CD4-positive, alpha-beta T cell (primary cell): ENCODE results near the gene DMKN. TPM values are rescaled to one million over a fixed set of nuclear protein-coding genes. Genes with fewer than 3 reads are reported as not detected.

Experiments
- ATAC-seq: fragments of 200-7000 bp; cut with Tn5 transposase; one replicate; pipeline ENCODE4 v1.10.0; 2022; ENCODE audit warnings: mild to moderate bottlenecking; ENCODE audit not compliant: poor library complexity
- CTCF ChIA-PET: fragments of 350-600 bp; sonication (Branson Sonifier 250); formaldehyde crosslinking; loops from one replicate; lab custom pipeline; 2021; ENCODE audit warnings: antibody characterized with exemption, inconsistent platforms; lab: Charles Lee
- POLR2A ChIA-PET: fragments of 350-600 bp; sonication (Branson Sonifier 250); formaldehyde crosslinking; loops from one replicate; lab custom pipeline; 2021; ENCODE audit warnings: antibody characterized with exemption, inconsistent platforms; lab: Charles Lee
- DNase-seq, 14 experiments: peaks; one replicate each; pipeline ENCODE4 v3.0.0-alpha.2; 2013 to 2020; ENCODE audit warnings: mixed read lengths in 2 of 14
- H3K27ac ChIP-seq, 2 donors: one replicate each; pipeline versions ENCODE4 v1.5.1 to v1.7.0; 2013; ENCODE audit warnings: low read length in 2 of 2, low read depth in 1 of 2, mild to moderate bottlenecking in 1 of 2
- H3K27me3 ChIP-seq, 2 experiments: 1 replicate in 1 of 2; 2 replicates in 1 of 2; pipeline versions ENCODE4 v1.6.1 to v1.7.0; 2013; ENCODE audit warnings: low read length in 2 of 2, control low read depth in 1 of 2, mild to moderate bottlenecking in 1 of 2, moderate library complexity in 1 of 2; ENCODE audit not compliant: insufficient read depth in 2 of 2, control insufficient read depth in 1 of 2
- H3K36me3 ChIP-seq: one replicate; pipeline ENCODE4 v1.6.1; 2013; ENCODE audit warnings: low read length, control low read depth; ENCODE audit not compliant: insufficient read depth
- H3K4me1 ChIP-seq: one replicate; pipeline ENCODE4 v1.6.1; 2013; ENCODE audit warnings: low read length, control low read depth; ENCODE audit not compliant: insufficient read depth
- H3K4me3 ChIP-seq: one replicate; pipeline ENCODE4 v1.5.1; 2013; ENCODE audit warnings: mild to moderate bottlenecking, low read length, moderate library complexity
- H3K9me3 ChIP-seq, 2 experiments: 1 replicate in 1 of 2; 2 replicates in 1 of 2; pipeline versions ENCODE4 v1.6.1 to v1.7.0; 2013; ENCODE audit warnings: low read length in 2 of 2, mild to moderate bottlenecking in 2 of 2, control low read depth in 1 of 2, moderate library complexity in 1 of 2; ENCODE audit not compliant: control insufficient read depth in 1 of 2, insufficient read depth in 1 of 2
- H3K27ac Mint-ChIP-seq: one replicate; pipeline ENCODE4 v1.8.0; 2020; ENCODE audit warnings: mixed read lengths
- H3K27me3 Mint-ChIP-seq: one replicate; pipeline ENCODE4 v1.8.0; 2021; ENCODE audit warnings: mixed read lengths
- H3K36me3 Mint-ChIP-seq: one replicate; pipeline ENCODE4 v1.8.0; 2021; ENCODE audit warnings: low read depth, mixed read lengths
- H3K4me1 Mint-ChIP-seq: one replicate; pipeline ENCODE4 v1.8.0; 2021; ENCODE audit warnings: low read depth, mixed read lengths
- H3K4me3 Mint-ChIP-seq: one replicate; pipeline ENCODE4 v1.8.0; 2020; ENCODE audit warnings: mild to moderate bottlenecking, mixed read lengths
- H3K9me3 Mint-ChIP-seq: one replicate; pipeline ENCODE4 v1.8.0; 2020; ENCODE audit warnings: mixed read lengths
- intact Hi-C, 2 experiments: fragments of 100-400 bp; cut with DNase I in 1 of 2; cut with micrococcal nuclease in 1 of 2; formaldehyde crosslinking; loops; one replicate each; pipeline versions ENCODE4 v1.15.1 to v1.9.0; 2023 to 2025; cut with DNase I, micrococcal nuclease
- total RNA-seq, 174 experiments: library from RNA in 2 of 174; stranded (reverse) in 2 of 174; gene quantifications; one replicate each; pipeline ENCODE4 v1.2.3 and lab custom pipeline; 2021 to 2026
- TF ChIP-seq, protein P1 (sequence below): fragments of 200-600 bp; IDR thresholded peaks from one replicate; pipeline ENCODE4 v1.8.0; 2022; ENCODE audit warnings: antibody characterized with exemption, mild to moderate bottlenecking

Gene DMKN
- total RNA-seq, 2 experiments from 2014 or later = not detected

DNA sequence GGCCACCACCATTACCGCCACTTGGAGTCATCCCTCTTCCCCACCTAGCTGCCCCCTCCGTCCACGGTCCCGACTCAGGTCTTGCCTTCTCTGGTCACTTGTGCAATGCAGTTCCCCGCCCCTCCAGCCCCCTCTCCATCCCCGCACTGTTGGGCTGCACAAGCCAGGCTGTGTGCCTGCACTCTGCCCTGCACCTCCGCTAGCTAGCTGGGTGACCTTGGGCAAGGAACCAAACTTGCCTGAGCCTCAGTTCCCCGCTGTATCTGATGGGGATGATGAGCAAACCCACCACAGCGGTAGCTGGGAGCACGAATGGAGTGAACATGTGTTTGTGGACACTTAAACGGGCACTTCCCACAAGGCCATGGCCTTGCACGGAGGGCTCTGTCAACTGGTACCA lies 26.4 kb upstream of the DMKN start:
- H3K9me3 Mint-ChIP-seq = no peaks in the 10 kb centered on the region
- H3K4me3 Mint-ChIP-seq = no peak overlapping the region
- TF ChIP-seq, protein P1, sequence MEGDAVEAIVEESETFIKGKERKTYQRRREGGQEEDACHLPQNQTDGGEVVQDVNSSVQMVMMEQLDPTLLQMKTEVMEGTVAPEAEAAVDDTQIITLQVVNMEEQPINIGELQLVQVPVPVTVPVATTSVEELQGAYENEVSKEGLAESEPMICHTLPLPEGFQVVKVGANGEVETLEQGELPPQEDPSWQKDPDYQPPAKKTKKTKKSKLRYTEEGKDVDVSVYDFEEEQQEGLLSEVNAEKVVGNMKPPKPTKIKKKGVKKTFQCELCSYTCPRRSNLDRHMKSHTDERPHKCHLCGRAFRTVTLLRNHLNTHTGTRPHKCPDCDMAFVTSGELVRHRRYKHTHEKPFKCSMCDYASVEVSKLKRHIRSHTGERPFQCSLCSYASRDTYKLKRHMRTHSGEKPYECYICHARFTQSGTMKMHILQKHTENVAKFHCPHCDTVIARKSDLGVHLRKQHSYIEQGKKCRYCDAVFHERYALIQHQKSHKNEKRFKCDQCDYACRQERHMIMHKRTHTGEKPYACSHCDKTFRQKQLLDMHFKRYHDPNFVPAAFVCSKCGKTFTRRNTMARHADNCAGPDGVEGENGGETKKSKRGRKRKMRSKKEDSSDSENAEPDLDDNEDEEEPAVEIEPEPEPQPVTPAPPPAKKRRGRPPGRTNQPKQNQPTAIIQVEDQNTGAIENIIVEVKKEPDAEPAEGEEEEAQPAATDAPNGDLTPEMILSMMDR = no peak
- peaks cover 0 to 2% of the 10 kb centered on the region in 2 experiments for H3K27me3 ChIP-seq
- H3K27me3 Mint-ChIP-seq = no peaks in the 10 kb centered on the region
- H3K36me3 Mint-ChIP-seq = no peaks in the 10 kb centered on the region
- no peaks in the 10 kb centered on the region for H3K9me3 ChIP-seq
- intact Hi-C loops = no loop called here
- H3K36me3 ChIP-seq = no peaks in the 10 kb centered on the region
- ATAC-seq = no peak
- DNase-seq = no peak
- no peak overlapping the region for H3K4me3 ChIP-seq
- H3K4me1 ChIP-seq = peaks cover 8% of the 10 kb centered on the region
- H3K4me1 Mint-ChIP-seq = peaks cover 9% of the 10 kb centered on the region
- no peak overlapping the region for H3K27ac Mint-ChIP-seq
- CTCF ChIA-PET = no interaction called here
- H3K27ac ChIP-seq = no peak overlapping the region
- POLR2A ChIA-PET = no interaction called here

DNA sequence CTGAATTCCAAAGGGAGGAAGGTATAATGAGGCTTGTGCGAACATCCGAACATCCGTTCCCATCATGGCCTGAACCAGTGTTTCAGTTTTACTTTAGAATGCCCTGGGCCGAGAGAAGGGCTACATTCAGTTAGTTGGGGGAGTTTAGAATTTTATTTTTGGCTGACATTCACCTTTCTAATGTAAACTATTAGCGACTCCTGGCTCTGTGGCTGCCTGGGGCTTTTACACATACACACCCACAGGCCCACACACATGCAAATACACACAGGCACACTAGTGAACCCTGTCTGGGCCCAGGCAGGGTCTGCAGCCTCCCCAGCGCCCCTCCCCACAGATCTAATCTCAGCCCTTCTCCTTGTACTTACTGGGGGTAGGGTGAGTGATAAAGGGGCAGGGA lies 25.9 kb upstream of the DMKN start:
- Mint-ChIP-seq H3K27me3 (no peaks in the 10 kb centered on the region), H3K4me3 (no peak overlapping the region), H3K27ac (no peak overlapping the region), H3K36me3 (no peaks in the 10 kb centered on the region), H3K4me1 (peaks cover 4% of the 10 kb centered on the region), H3K9me3 (no peaks in the 10 kb centered on the region)
- no peak overlapping the region for H3K27ac ChIP-seq
- peaks cover 4% of the 10 kb centered on the region for H3K4me1 ChIP-seq
- no peaks in the 10 kb centered on the region for H3K36me3 ChIP-seq
- TF ChIP-seq, protein P1 = no peak
- POLR2A ChIA-PET = no interaction called here
- ATAC-seq = no peak
- intact Hi-C loops = no loop called here
- H3K9me3 ChIP-seq = no peaks in the 10 kb centered on the region
- CTCF ChIA-PET = no interaction called here
- no peak overlapping the region for H3K4me3 ChIP-seq
- H3K27me3 ChIP-seq = peaks cover 1 to 2% of the 10 kb centered on the region in 2 experiments
- DNase-seq = no peak

DNA sequence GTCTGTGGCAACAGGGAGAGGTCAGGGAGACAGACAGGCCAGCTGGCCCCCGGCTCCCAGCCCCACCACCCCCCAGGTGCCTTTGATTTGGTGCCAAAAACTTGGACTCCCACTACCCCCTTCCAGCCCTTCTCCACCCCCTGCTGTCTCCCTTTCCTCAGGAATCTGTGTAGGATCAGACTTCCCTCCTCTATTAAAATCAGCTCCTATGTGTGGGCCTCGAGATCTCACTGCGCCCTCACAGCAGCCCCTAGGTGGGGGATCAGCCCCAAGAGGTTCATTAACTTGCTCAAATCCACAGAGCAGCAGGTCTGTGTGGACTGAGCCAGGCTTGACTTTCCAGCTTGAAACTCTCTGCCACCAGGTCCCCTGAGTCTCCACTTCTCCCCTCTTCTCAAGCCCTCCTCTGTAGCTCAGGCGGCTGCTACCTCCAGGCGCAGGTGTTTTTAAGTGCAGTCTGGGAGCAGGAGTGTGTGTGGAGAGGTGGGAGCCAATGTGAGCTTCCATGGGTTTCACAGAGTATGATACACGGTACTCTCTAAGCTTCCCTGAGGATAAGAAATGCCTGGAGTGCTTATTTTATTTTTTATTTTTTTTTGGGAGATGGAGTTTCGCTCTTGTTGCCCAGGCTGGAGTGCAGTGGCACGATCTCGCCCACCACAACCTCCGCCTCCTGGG lies 21.5 kb upstream of the DMKN start:
- Mint-ChIP-seq H3K4me3 (no peak overlapping the region), H3K9me3 (no peaks in the 10 kb centered on the region), H3K4me1 (peaks cover 12% of the 10 kb centered on the region), H3K27ac (no peak overlapping the region), H3K27me3 (peaks cover 31% of the 10 kb centered on the region), H3K36me3 (no peaks in the 10 kb centered on the region)
- H3K4me3 ChIP-seq = no peak overlapping the region
- TF ChIP-seq, protein P1 = no peak
- DNase-seq (no peak), ATAC-seq (no peak)
- H3K9me3 ChIP-seq = peaks cover 0 to 5% of the 10 kb centered on the region in 2 experiments
- POLR2A ChIA-PET = no interaction called here
- intact Hi-C loops = no loop called here
- peaks cover 4 to 5% of the 10 kb centered on the region in 2 experiments for H3K27me3 ChIP-seq
- no peaks in the 10 kb centered on the region for H3K36me3 ChIP-seq
- CTCF ChIA-PET = no interaction called here
- H3K27ac ChIP-seq = no peak overlapping the region
- peaks cover 14% of the 10 kb centered on the region for H3K4me1 ChIP-seq
